GM23338 (cell line): ENCODE results near the gene WSB2. TPM values are rescaled to one million over a fixed set of nuclear protein-coding genes. Genes with fewer than 3 reads are reported as not detected.

ENCODE experiments used
- ATAC-seq: fragments of 200-7000 bp; cut with Tn5 transposase; 3 replicates; pipeline ENCODE4 v1.9.1; 2020
- DNase-seq: peaks from one replicate; pipeline ENCODE4 v3.0.0-alpha.2; 2015; ENCODE audit warnings: low spot score
- H2AFZ ChIP-seq: fragments of 200-600 bp; sonication (generic); 2 replicates; pipeline ENCODE4 v1.8.0; 2016; ENCODE audit warnings: antibody characterized with exemption, mild to moderate bottlenecking, moderate library complexity
- H3F3A ChIP-seq: fragments of 200-600 bp; sonication (generic); replicated peaks from 2 replicates; pipeline ENCODE4 v1.8.0; 2017; ENCODE audit warnings: antibody characterized with exemption, mixed run types, low read depth
- H3K27ac ChIP-seq: fragments of 200-600 bp; sonication (generic); 2 replicates; pipeline ENCODE4 v1.6.1; 2016; ENCODE audit warnings: low read depth
- H3K27me3 ChIP-seq: fragments of 200-600 bp; sonication (generic); 2 replicates; pipeline ENCODE4 v1.8.0; 2016; ENCODE audit warnings: mild to moderate bottlenecking, mixed run types, moderate library complexity; ENCODE audit not compliant: insufficient read depth
- H3K36me3 ChIP-seq: fragments of 200-600 bp; sonication (generic); 2 replicates; pipeline ENCODE4 v1.8.0; 2016; ENCODE audit warnings: mild to moderate bottlenecking; ENCODE audit not compliant: insufficient read depth
- H3K4me1 ChIP-seq: fragments of 200-600 bp; sonication (generic); 2 replicates; pipeline ENCODE4 v1.8.0; 2016; ENCODE audit warnings: mild to moderate bottlenecking, moderate library complexity; ENCODE audit not compliant: insufficient read depth
- H3K4me2 ChIP-seq: fragments of 200-600 bp; sonication (generic); 2 replicates; pipeline ENCODE4 v1.7.1; 2017; ENCODE audit warnings: mixed run types
- H3K4me3 ChIP-seq: fragments of 200-600 bp; sonication (generic); 2 replicates; pipeline ENCODE4 v1.6.1; 2016; ENCODE audit warnings: mixed run types
- H3K79me2 ChIP-seq: fragments of 200-600 bp; sonication (generic); replicated peaks from 2 replicates; pipeline ENCODE4 v1.8.0; 2017; ENCODE audit warnings: mild to moderate bottlenecking; ENCODE audit not compliant: insufficient read depth
- H3K9me2 ChIP-seq: fragments of 200-600 bp; sonication (generic); 2 replicates; pipeline ENCODE4 v1.8.0; 2017; ENCODE audit not compliant: insufficient read depth
- H4K20me1 ChIP-seq: fragments of 200-600 bp; sonication (generic); replicated peaks from 2 replicates; pipeline ENCODE4 v1.8.0; 2017; ENCODE audit warnings: mild to moderate bottlenecking; ENCODE audit not compliant: insufficient read depth
- H3K27ac Mint-ChIP-seq: 2 replicates; pipeline ENCODE4 v1.8.0; 2020; ENCODE audit warnings: inconsistent platforms, mild to moderate bottlenecking, moderate library complexity, mixed read lengths
- H3K27me3 Mint-ChIP-seq: 3 replicates; pipeline ENCODE4 v1.8.0; 2022; ENCODE audit warnings: low read depth, mild to moderate bottlenecking, moderate library complexity, mixed read lengths, inconsistent platforms; ENCODE audit not compliant: insufficient read depth, poor library complexity
- H3K36me3 Mint-ChIP-seq: 3 replicates; pipeline ENCODE4 v1.8.0; 2021; ENCODE audit warnings: low read depth, mild to moderate bottlenecking, inconsistent platforms, moderate library complexity, mixed read lengths
- H3K4me1 Mint-ChIP-seq: 3 replicates; pipeline ENCODE4 v1.8.0; 2020; ENCODE audit warnings: mild to moderate bottlenecking, inconsistent platforms, mixed read lengths
- H3K4me3 Mint-ChIP-seq: 3 replicates; pipeline ENCODE4 v1.8.0; 2021; ENCODE audit warnings: moderate library complexity, mild to moderate bottlenecking, inconsistent platforms, mixed read lengths
- H3K9me3 Mint-ChIP-seq: 3 replicates; pipeline ENCODE4 v1.8.0; 2020; ENCODE audit warnings: moderate library complexity, mild to moderate bottlenecking, inconsistent platforms, mixed read lengths
- CREB1 ChIP-seq: fragments of 250-450 bp; sonication (Bioruptor Pico); IDR thresholded peaks from 2 replicates; pipeline ENCODE4 v1.5.0; 2020; ENCODE audit warnings: low read depth, mild to moderate bottlenecking, moderate library complexity
- ETS1 ChIP-seq: IDR thresholded peaks from 2 replicates; pipeline ENCODE4 v1.6.1; 2016; ENCODE audit warnings: antibody characterized with exemption
- EZH2 ChIP-seq: fragments of 200-600 bp; sonication (generic); IDR thresholded peaks from one replicate; pipeline ENCODE4 v1.8.0; 2017; ENCODE audit warnings: antibody characterized with exemption, mild to moderate bottlenecking, low read depth; ENCODE audit not compliant: unreplicated experiment
- NANOG ChIP-seq: IDR thresholded peaks from 2 replicates; pipeline ENCODE4 v1.6.1; 2016; ENCODE audit warnings: antibody characterized with exemption, borderline replicate concordance
- POLR2AphosphoS5 ChIP-seq: IDR thresholded peaks from 2 replicates; pipeline ENCODE4 v1.6.1; 2016; ENCODE audit warnings: antibody characterized with exemption, low read depth
- STAT1 ChIP-seq: IDR thresholded peaks from one replicate; pipeline ENCODE4 v1.6.1; 2016; ENCODE audit warnings: antibody characterized with exemption; ENCODE audit not compliant: unreplicated experiment
- ZNF114 ChIP-seq: fragments of 250-450 bp; sonication (Bioruptor Pico); IDR thresholded peaks from 2 replicates; pipeline ENCODE4 v1.5.0; 2020; ENCODE audit warnings: mild to moderate bottlenecking, moderate library complexity
- ZNF331 ChIP-seq: fragments of 250-450 bp; sonication (Bioruptor Pico); IDR thresholded peaks from 2 replicates; pipeline ENCODE4 v1.5.0; 2020; ENCODE audit warnings: low read depth, mild to moderate bottlenecking, moderate library complexity
- ZNF462 ChIP-seq: fragments of 250-450 bp; sonication (Bioruptor Pico); IDR thresholded peaks from 2 replicates; pipeline ENCODE4 v1.5.0; 2020; ENCODE audit warnings: mild to moderate bottlenecking, moderate library complexity
- polyA plus RNA-seq: library from polyadenylated mRNA; unstranded; fragments of >200 nt; fragmentation: Nextera tagmentation; extraction: Ambion mirVana; gene quantifications from 2 replicates; pipeline ENCODE4 v1.2.1, GENCODE V29; 2016
- total RNA-seq: library from RNA; depleted of rRNA; stranded (reverse); fragments of >200 nt; shearing (Covaris generic); gene quantifications from 2 replicates; pipeline ENCODE4 v1.2.3, GENCODE V29; 2014
- TF ChIP-seq, protein P1 (sequence below): IDR thresholded peaks from one replicate; pipeline ENCODE4 v1.6.1; 2018; ENCODE audit warnings: antibody characterized with exemption; ENCODE audit not compliant: unreplicated experiment
- TF ChIP-seq, protein P2 (sequence below), 2 experiments: fragments of 200-600 bp in 1 of 2; sonication (generic) in 1 of 2; conservative IDR thresholded peaks; 2 replicates each; pipeline versions ENCODE4 v1.5.1 to v1.6.1; 2016 to 2017; ENCODE audit warnings: antibody characterized with exemption in 2 of 2, low read depth in 2 of 2, mild to moderate bottlenecking in 2 of 2, moderate library complexity in 1 of 2

Gene WSB2
- total and polyA plus RNA-seq, 2 experiments from 2014 or later: 36.6 to 60.8 TPM

- Mint-ChIP-seq H3K4me1 (peaks cover 11% of the 10 kb centered on the region), H3K9me3 (no peaks in the 10 kb centered on the region), H3K27ac (no peak overlapping the region), H3K36me3 (peaks cover 87% of the 10 kb centered on the region), H3K4me3 (no peak overlapping the region), H3K27me3 (peaks cover 14% of the 10 kb centered on the region)
- Histone ChIP-seq H2AFZ (no peak overlapping the region), H3F3A (0 out of 2 replicates have a peak, but pooled peaks cover 5% of the 10 kb centered on the region), H3K4me1 (no peaks in the 10 kb centered on the region), H3K27me3 (no peaks in the 10 kb centered on the region), H3K9me2 (no peaks in the 10 kb centered on the region), H3K4me2 (no peak overlapping the region), H4K20me1 (peaks cover 5% of the 10 kb centered on the region), H3K79me2 (peaks cover 19% of the 10 kb centered on the region), H3K4me3 (no peak overlapping the region), H3K36me3 (peaks cover 46% of the 10 kb centered on the region), H3K27ac (no peak overlapping the region)
- no peak for DNase-seq
- ATAC-seq: no peak
- no peak for TF ChIP-seq POLR2AphosphoS5
- no peak for TF ChIP-seq NANOG
- TF ChIP-seq, protein P1, sequence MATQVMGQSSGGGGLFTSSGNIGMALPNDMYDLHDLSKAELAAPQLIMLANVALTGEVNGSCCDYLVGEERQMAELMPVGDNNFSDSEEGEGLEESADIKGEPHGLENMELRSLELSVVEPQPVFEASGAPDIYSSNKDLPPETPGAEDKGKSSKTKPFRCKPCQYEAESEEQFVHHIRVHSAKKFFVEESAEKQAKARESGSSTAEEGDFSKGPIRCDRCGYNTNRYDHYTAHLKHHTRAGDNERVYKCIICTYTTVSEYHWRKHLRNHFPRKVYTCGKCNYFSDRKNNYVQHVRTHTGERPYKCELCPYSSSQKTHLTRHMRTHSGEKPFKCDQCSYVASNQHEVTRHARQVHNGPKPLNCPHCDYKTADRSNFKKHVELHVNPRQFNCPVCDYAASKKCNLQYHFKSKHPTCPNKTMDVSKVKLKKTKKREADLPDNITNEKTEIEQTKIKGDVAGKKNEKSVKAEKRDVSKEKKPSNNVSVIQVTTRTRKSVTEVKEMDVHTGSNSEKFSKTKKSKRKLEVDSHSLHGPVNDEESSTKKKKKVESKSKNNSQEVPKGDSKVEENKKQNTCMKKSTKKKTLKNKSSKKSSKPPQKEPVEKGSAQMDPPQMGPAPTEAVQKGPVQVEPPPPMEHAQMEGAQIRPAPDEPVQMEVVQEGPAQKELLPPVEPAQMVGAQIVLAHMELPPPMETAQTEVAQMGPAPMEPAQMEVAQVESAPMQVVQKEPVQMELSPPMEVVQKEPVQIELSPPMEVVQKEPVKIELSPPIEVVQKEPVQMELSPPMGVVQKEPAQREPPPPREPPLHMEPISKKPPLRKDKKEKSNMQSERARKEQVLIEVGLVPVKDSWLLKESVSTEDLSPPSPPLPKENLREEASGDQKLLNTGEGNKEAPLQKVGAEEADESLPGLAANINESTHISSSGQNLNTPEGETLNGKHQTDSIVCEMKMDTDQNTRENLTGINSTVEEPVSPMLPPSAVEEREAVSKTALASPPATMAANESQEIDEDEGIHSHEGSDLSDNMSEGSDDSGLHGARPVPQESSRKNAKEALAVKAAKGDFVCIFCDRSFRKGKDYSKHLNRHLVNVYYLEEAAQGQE: no peak
- TF ChIP-seq, protein P2, sequence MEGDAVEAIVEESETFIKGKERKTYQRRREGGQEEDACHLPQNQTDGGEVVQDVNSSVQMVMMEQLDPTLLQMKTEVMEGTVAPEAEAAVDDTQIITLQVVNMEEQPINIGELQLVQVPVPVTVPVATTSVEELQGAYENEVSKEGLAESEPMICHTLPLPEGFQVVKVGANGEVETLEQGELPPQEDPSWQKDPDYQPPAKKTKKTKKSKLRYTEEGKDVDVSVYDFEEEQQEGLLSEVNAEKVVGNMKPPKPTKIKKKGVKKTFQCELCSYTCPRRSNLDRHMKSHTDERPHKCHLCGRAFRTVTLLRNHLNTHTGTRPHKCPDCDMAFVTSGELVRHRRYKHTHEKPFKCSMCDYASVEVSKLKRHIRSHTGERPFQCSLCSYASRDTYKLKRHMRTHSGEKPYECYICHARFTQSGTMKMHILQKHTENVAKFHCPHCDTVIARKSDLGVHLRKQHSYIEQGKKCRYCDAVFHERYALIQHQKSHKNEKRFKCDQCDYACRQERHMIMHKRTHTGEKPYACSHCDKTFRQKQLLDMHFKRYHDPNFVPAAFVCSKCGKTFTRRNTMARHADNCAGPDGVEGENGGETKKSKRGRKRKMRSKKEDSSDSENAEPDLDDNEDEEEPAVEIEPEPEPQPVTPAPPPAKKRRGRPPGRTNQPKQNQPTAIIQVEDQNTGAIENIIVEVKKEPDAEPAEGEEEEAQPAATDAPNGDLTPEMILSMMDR (conservative IDR thresholded peaks at IDR 0.05; ENCODE audit: low read depth in 2 of 2): no peak
- TF ChIP-seq CREB1 (CRISPR knock-in tag): no peak
- no peak for TF ChIP-seq ZNF462 (CRISPR knock-in tag)
- TF ChIP-seq ZNF114 (CRISPR knock-in tag): no peak
- TF ChIP-seq ZNF331 (CRISPR knock-in tag): no peak
- no peak for TF ChIP-seq STAT1
- no peak for TF ChIP-seq EZH2
- no peak for TF ChIP-seq ETS1
These were observed 38.3 kb downstream of the WSB2 start for GRCh38 chr12:118022728-118023109.
